ELF-1 (cell line): ENCODE results near the gene KCNQ1OT1.

Experiments used
- DNase-seq: peaks from one replicate; pipeline ENCODE4 v3.0.0-alpha.2; 2016; ENCODE audit warnings: low read depth, low spot score

The KCNQ1OT1 gene

DNA sequence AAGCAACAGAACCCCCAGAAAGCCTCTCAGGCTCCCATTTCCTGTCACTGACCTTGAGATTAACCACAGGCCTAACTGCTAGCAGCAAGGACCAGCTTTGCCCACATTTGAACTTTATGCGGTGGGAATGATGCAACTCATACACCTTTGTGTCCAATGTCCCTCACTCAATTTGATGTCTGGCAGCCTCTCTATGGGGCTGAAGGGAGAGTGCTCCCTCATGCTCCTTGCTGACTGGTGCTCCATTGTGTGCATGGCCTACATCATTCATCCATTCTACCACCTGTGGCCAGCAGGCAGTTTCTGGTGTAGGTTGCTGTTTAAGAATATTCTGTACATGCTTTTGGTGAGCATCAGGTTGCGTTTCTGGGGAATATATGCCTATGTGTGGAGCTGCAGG, 31.9 kb downstream of the KCNQ1OT1 start:
- DNase-seq, result no peak

DNA sequence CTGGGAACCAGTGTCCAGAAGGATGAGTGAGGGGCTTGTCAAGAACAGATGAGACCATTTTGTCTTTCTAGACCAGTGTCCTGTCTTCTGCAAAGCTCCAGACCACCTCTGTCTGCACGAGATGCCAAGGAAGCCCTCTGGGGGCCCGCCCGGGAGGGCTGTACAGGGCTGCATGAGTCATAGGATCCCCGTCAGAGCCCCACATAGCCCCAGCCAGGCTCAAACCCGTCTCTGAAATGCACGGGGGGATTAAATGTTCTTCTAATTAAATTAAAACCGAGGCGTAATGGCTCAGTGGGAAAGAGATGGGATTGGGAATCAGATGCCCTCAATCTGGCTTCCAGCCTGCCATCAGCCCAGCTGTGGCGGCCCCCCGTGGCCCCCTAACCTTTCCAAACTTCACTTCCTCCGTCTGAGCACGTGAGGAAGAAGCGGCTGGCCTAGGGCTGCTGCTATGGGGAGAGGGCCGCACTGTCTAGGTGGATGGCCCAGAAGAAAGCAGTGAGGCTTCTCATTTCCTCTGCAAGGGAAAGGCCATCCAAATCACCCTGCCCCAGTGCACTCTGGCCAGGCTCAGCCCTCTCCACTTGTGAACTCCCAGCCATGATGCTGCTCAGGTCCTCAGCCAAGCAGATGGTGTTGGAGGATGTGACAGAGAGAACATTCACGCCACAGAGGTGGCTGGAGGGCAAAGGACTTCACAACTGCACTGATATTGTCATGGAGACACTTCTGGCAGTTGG, 32.8 kb downstream of the KCNQ1OT1 start:
- DNase-seq, result no peak

DNA sequence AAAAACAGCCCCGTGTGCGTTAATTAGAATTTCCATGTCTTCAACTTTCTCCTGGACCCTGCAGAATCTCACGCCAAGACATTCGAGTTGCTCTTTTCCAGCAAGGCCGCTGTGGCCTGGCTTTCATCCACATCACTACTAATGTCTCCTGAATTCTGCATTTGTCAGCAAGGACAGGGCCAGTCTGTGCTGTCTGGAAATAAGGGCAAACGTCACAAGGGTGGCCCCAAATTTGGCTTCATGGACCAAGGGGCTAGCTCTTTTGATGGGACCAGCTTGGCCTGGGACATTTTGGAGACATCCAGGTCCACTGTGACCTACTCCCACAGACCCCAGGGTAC, 33.4 kb downstream of the KCNQ1OT1 start:
- no peak for DNase-seq

DNA sequence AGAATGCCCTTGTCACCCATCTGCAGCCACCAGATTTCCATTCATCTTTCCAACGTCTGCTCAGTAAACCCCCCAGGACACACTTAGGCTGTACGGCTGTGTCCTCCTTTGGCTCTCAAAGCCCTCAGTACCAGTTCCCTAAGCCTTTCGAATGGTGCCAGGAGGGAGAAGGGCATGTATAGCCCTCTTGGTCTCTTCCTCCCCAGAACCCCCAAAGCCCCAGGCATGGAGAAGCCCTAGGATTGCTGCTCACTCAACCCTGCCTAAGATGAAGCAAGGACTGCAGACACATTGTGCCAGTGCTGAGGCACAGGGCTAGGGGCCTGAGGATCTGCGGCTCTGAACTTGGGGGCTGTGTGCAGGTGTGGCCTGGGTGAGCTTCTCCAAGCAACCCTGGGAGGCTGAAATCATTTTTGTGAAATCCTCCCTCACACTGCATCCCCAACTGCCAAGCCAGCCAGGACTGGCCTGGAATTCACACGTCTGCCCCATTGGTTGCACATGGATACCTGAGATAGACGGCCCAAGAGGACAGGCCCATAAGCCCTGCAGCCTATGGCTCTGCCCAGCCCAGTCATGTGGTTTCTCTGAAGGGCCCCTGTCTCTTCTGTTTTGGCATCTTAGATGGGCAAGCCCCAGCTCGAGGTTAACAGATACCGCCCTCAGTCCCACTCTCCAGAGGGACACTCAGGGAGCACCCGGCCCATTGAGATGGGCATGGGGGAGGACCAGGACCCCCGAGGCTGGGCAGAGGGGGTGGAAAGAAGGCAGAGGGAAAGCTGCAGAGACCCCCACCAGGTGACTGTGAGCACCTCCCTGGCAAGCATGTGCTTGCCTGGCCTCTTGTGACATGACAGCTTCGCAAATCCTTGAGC, 34.0 kb downstream of the KCNQ1OT1 start:
- no peak for DNase-seq

DNA sequence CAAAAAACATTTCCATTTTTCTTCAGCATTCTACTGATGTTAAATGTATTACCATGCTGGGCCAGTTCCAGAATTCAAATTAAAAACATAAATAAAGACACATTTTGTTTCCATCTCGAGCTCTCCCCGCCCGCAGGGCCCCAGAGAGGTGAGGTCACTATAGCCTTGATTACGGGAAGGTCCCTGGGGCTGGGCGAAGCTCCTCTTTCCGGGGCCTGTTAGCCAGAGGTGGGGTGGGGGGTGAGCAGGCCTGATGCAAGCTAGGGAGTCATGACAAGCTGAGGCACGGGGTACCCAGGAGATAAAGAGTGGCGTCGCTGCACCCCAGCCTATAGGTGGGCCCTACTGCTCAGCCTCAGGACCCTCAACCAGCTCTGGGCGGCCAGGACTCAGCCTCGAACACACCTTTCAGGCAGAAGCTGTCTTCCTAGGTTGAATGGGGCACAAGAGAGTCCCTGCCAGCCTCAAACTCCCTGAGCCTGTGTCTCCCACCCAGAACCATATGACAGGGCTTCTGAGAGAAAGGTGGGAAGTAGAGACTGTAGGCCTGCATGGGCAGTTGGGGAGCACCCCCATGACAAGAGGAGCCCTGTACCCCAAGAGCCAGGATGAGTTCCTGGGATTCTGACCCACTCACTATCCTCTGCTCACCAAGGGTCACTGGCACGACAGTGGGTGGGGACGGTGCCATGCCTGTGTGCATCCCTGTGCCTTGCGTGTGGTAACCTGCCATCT, 34.8 kb downstream of the KCNQ1OT1 start:
- no peak for DNase-seq

DNA sequence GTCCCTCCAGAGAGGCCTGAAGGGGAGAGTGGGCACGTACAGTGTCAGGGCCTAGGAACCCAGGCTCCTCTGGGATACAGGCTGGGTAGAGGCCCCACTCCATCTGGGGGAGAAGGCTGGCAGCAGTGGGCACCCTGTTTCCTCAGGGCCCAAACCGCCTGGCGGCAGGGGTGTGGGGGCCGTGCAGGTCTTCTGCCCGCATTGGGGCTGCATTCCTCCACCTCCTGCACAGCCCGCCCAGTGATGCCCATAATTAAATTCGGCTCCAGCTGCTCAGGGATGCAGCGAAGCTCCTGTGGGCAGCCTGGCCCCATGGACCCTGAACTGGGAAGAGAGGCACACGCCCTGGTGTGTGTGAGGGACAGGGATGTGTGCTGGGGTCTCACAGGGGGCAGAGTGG, 35.4 kb downstream of the KCNQ1OT1 start:
- DNase-seq, result no peak

DNA sequence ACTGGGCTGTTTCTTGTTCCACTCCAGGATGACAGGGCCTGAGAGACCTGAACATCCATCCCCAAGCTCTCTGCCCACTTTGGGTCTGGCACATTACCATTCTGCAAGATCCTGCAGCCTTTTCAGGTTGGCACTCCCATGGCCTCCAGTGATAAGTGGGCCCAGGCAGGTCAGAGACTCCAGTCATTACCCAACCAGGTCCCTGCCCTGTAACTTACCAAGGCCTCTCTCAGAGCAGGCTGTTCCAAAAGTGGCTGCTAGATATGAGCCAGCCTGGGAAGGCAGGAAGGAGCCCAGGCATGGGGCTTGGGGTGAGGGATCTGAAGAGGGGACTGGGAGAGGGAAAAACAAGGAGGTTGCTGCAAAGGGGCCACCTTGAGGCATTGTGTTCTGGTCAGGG, 35.9 kb downstream of the KCNQ1OT1 start:
- no peak for DNase-seq

DNA sequence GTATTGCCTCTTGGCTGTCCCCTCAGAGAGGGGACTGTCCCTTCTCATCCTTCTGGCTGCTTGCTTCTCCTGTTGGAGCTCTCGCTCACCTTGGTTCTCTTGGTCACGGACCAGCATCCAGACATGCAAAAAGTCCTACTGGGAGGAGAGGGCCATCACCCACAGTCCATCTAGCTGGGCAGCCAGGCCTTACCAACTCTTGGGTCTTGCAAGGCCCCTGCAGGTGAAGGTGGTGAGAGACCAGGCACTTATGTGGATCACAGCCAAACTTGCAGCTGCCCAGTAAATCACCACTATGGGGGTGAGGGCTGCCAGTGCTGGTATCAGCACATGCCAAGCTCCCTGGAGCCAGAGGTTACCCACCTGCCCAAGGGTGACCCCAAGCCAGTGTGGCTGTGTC, 36.3 kb downstream of the KCNQ1OT1 start:
- DNase-seq, result no peak

DNA sequence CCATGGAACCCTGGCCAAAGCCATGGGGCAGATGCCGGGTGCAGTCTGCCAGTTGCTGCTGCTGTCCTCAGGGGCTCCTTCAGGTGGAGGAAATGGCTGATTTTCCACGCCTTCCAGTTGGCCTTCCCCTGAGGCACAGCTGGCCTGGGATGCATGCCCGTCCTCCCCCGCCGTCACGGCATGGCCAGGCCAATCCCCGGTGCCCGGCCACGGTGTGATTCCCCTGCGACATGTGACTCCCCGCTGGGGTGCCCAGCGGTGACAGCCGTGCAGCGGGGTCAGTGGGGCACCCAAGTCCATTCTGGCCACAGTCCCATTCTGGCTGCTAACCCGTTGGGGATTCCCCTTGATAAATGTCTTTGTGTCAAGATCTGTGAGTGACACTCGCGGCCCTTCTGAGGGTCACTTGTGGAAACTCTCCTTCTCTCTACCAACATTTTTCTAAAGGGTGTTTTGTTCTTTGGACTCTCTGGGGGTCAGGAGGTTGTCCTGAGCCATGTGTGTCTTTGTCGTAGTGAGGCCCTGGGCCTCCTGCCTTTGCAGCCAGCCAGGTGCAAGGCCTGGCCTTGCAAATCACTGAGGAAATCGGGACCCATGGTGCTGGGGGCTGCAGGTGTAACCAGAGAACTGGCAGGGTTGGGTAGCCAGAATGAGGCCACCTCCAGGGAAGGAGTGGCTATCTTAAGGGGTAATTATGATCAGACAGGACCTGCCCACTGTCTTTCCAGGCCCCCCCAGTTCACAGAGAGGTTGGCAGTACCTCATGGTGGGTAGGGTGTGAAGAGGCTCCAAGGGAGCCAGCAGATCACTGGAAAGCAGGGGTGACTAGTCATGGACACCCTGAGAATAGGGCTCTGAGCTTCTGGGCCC, 37.1 kb downstream of the KCNQ1OT1 start:
- DNase-seq, result no peak

DNA sequence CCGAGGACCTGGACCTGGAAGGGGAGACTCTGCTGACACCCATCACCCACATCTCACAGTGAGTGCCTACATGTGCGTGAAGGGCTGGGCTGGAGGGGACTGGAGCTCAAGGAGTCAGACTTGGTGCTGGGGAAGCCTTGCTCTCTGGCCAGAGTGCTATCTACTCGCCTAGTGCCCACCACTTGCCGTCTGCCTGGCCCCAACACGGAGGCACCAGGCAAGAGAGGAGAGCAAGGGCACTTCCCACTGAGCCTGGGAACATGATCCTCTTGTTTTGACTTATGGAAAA, 37.8 kb downstream of the KCNQ1OT1 start:
- no peak for DNase-seq

DNA sequence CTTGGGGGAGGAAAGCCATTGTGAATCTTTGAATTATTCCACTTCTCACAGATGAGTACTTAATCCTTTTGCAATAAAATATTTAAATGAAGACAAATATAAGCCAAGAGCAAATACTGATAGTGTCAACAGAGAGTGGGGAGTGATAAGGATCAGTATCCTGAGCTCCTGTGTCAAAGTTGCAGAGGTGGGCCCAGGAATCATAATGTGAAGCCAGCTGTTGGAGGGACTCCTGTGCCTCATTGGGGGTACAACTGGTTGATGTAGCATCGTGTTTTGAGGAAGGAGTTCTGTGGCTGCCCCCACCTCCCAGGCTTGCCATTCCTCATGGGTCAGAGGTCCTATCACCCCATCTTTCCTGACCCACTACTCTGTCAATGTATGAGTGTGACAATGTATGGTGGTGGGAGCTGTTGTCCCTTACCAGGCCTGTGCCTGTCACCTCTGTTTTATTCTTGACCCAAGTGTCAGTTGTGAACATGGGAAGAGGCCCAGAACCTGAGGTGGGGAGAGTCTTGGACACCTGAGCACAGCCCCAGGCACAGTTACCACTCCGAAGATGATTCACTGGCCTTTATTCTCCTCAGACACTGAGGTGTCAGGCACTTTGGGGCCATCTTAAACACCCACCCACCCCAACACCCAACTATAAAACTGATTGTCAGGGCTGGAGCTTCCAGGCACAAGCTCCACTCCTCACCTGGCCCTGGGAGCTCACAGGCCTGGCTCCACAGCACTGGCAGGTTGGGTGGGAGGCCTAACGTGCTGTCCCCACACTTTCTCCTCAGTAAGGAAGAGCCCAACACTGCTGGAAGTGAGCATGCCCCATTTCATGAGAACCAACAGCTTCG, 38.4 kb downstream of the KCNQ1OT1 start:
- no peak for DNase-seq

DNA sequence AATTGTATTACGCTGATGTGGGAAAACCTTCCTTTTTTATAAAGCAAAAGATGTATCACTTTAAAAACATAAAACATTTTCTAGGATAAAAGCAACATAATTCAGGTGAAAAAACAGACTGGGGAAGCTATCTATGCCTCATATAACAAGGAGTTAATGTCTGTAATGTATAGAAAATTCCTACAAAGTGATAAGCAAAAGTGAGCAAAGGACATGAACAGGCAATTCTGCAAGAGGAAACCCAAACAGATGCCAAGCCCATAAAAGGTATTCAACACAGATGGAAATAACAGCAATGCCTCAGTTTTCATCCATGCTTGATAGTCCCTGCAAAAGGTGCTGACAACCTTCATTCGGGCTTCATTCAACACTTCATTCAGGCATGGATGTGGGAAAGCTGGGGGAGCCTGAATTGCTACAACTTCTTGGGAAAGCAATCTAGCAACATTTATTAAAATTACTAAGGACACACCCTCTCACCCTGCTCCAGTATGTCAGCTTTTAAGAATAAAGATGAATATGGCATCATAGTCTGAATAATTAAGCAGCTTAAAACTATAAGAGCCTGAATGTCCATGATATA, 39.3 kb downstream of the KCNQ1OT1 start:
- no peak for DNase-seq

DNA sequence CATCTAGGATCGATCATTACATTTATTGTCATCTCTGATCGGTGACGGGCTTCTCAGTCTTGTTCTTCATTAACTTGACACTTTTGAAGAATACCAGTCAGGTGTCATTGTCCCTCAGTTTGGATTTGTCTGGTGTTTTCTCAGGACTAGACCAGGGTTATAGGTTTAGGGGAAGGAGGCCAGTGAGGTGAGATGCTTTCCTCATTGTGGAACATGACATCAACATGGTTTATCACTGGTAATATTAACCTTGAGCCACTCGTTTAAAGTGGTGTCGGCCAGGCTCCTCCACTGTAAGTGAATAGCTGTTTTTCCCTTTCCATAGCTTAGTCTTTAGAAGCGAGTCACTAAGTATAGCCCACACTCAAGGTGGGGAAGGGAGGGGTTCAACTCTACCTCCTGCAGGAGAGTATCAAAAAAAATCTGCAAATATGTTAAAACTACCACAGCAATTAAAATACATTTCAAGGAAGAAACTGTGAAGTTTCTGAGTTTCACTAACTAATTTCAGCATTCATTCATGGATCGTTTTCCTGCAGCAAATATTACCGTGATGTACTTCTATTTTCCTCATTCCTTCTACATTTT, 42.0 kb downstream of the KCNQ1OT1 start:
- no peak for DNase-seq

DNA sequence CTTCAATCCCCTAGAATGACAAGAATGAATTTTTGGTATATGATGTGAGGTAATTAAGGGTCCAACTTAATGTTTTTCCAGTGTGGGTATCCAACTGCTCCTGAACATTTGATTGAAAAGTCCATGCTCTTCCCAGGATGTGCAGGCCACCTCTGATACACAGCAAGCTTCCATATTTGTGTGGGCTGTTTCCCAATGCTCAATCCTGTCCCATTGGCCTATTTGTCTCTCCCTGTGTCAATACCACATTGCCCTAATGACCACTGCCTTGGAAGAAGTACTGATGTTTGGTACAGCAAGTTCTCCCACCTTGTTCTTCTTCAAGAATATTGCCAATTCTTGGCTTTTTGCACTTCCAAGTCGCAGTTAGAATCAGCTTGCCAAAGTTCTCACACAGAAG, 42.9 kb downstream of the KCNQ1OT1 start:
- DNase-seq, result no peak

DNA sequence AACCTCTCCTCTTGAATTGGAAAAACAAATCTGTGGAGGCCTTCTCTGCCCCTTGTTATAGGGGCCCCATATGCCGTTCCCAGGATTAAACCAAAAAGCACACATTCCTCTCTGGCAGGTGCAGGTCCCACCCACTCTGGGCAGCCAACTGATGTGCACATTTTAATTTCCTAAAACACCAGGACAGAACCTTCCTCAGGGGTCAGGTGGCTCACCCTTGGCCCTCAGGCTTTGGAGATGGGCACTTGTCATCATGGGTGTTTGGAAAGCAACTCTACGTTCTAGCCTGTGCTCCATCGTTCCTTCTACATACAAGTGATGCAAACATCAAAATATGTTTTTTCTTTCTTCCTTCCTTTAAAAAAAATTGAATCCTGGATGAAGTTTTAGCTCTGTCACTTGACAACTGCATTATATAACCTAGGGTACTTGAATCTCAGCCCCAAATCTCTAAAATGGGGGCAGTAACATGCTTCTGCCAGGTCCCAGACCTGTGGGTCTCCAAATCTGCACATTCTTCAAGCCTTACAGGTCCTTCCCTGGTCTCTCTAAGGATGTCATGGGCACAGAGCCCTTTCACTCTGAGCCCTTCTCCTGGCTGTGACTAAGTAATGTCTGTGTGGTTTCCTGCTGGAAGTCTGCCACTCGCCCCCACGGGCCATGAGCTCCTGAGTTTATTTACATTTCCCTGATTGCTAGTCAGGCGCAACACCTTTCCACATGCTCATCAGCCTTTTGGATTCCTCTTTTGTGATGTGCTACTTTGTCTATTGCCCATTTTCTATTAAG, 43.8 kb downstream of the KCNQ1OT1 start:
- no peak for DNase-seq

DNA sequence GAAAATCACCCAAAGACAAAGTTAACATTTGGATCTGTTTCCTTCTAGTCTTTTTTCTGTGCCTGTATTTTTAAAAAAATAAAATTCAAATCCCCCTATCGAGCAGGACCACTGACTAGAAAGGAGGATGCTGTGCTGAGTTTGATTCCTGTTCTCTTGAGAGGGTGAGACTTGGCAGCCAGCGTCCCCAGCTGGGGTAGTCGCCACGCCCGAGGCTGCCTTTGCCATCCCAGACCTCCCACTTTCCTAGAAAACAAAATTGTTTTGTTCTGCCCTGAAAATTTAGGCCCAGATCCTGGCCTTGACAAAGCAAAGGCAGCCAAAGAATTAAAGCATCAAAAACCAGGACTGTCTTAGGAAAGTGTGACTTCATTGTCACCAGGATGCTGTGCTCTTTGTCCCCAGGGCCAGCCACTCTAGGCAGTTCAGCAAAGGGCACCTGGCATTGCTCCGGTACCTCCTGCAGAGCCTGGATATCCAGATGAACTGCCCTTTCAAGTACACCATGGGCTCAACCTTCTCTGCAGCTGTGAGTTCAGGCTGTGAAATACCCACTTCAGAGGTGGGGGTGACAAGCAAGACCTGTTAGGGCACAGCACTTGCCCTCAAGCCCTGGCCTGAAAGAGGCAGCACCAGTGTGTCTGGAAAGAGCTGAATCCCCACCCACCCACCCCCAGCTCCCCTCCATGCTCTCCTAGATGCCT, 44.6 kb downstream of the KCNQ1OT1 start:
- no peak for DNase-seq

DNA sequence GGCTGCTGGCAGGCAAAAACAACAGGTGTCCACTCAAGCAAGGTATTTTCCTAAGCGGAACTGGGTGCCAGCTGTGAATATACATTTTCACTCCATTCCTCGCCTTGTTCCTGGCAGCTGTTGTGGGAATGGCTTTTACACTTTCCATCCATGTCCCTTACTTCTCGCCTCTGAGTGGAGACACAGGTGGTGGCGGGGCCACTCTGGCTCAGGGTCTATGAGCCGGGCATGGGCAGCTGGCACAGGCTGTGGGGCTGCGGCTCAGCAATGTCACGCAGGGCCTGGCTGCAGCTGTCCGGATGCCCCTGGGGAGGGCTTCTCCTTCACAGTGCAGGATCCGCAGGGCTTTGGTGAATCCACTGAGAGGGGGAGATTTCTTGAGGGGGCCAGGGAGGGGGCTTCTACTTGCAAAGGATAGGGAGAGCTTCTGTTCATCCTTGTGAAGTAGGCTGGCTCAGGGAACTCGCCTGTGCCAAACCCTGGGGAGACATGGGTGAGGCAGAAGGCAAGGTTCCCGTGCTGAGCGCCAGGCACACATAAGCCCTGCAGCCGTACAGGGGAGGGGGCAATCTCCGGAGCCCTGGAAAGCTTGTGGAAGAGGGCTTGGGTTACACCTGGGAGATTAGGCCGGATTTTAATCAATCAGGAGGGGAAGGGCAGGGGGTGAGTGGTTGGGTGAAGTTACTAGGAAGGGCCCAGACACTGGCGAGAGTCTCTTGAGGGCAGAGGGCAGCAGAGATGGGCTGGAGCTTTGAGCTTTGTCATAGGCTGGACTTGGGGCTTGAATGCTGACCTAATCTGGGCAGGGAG, 45.7 kb downstream of the KCNQ1OT1 start:
- DNase-seq, result no peak

DNA sequence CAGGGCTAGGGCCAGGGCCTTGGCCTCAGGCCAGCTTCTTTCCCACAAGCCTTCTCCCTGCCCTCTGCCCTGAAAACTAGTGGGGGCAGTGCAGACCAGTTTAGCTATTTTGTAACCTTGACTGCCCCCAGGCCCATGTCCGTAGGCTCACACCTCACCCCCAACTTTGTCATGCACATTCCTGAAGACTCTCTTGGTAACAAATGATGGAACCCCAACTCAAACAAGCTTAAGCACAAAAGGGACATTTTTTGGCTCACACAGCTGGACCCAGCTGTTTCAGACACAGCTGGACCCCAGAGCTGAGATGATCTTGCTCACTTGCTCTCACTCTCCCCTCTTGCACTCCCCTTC, 46.6 kb downstream of the KCNQ1OT1 start:
- DNase-seq, result peak; percentile 29
